Measurements from ENCODE around the gene SIGLEC8. TPM values are rescaled to one million over a fixed set of nuclear protein-coding genes. Genes with fewer than 3 reads are reported as not detected.

SIGLEC8 gene
- total and polyA plus RNA-seq, 9 of the 15 experiments (the other 6 are each of a cell fraction or from before 2014, with no cell fraction given) = 0.04 to 0.65 (median 0.39) TPM

DNA sequence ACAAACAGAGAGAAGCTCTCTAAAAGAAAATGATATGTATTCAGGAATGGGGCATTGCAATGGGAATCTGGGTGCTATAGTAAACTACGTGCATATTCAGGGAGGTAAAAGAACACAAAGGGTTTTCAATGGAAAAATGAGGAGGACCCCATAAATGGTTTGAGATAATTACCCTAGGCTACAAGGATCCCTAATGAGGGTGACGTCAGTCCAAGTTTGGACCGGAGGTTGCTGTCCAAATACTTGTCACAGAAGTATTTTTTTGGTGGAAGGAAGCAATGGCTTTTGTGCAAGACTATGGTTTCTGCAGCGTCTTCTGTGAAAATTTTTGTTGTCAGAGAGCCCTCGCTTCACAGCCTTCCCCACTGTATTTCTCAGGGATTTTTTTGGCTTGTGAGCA, 19.1 kb upstream of the SIGLEC8 start:
- intact Hi-C loops (cut with micrococcal nuclease) = no loop called here
- H3K4me2 ChIP-seq (ENCODE audit: insufficient read depth, low read length) = no peak overlapping the region
- no peaks in the 10 kb centered on the region for H3K9me1 ChIP-seq (ENCODE audit: control insufficient read depth, insufficient read depth, low read length)
- ATAC-seq = no peak
- no peak overlapping the region; the same call in 2 of the 3 replicates for H3K27ac ChIP-seq (ENCODE audit: extremely low read depth, low read depth, low read length)
- peaks cover 13% of the 10 kb centered on the region for H3K79me2 ChIP-seq (ENCODE audit: control insufficient read depth, insufficient read depth, low read length)
- H3K9me3 ChIP-seq (replicated peaks; ENCODE audit: control insufficient read depth, insufficient read depth, low read depth, low read length) = peaks cover 2% of the 10 kb centered on the region; the same call in 1 of the 2 replicates
- no peak overlapping the region for H3K4me3 ChIP-seq
- no peak overlapping the region for H2AFZ ChIP-seq (ENCODE audit: low read depth, low read length)
- no peak for FAIRE-seq
- no TSS peak for BruUV-seq (replicated peaks)
- H3K36me3 ChIP-seq (ENCODE audit: control insufficient read depth, insufficient read depth, low read length) = peaks cover 24% of the 10 kb centered on the region
- in situ Hi-C loops (cut with MboI) = loop anchor here (10.0 kb wide), 2 partner anchors 87 to 177 kb away; no protein-coding TSS in a partner anchor
- H3K9ac ChIP-seq (ENCODE audit: insufficient read depth in 1 of 2, low read depth in 2 of 2, low read length in 2 of 2) = no peak overlapping the region
- DNase-seq (ENCODE audit: extremely low read depth in 1 of 4, low spot score in 3 of 4) = no peak
- H3K27me3 ChIP-seq (ENCODE audit: control insufficient read depth in 2 of 2, insufficient read depth in 2 of 2, low read length in 2 of 2) = no peaks in the 10 kb centered on the region
- ChIA-PET CTCF (ENCODE audit: low intra/inter-chr PET ratio) (no interaction called here), POLR2A (no interaction called here)
- H4K20me1 ChIP-seq (replicated peaks; ENCODE audit: control insufficient read depth, insufficient read depth, low read length) = no peaks in the 10 kb centered on the region
- WGBS (ENCODE audit: insufficient coverage, low coverage, missing lambda C conversion rate) = 52% methylated on average over 5 of the region's 5 CpGs
- H3K4me1 ChIP-seq (replicated peaks in 1 of 2; ENCODE audit: control insufficient read depth in 2 of 2, insufficient read depth in 2 of 2, low read length in 2 of 2) = peaks cover 23 to 25% of the 10 kb centered on the region in 2 experiments
- TF ChIP-seq, protein P1, sequence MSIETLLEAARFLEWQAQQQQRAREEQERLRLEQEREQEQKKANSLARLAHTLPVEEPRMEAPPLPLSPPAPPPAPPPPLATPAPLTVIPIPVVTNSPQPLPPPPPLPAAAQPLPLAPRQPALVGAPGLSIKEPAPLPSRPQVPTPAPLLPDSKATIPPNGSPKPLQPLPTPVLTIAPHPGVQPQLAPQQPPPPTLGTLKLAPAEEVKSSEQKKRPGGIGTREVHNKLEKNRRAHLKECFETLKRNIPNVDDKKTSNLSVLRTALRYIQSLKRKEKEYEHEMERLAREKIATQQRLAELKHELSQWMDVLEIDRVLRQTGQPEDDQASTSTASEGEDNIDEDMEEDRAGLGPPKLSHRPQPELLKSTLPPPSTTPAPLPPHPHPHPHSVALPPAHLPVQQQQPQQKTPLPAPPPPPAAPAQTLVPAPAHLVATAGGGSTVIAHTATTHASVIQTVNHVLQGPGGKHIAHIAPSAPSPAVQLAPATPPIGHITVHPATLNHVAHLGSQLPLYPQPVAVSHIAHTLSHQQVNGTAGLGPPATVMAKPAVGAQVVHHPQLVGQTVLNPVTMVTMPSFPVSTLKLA (conservative IDR thresholded peaks at IDR 0.05) = no peak
- TF ChIP-seq ETV1 (tag; conservative IDR thresholded peaks at IDR 0.05; ENCODE audit: low read depth) (peak; percentile 53; the same call in 1 of the 2 replicates), RFX1 (IDR thresholded peaks at IDR 0.05) (peak; percentile 53; the same call in 1 of the 2 replicates), NCOA4 (IDR thresholded peaks at IDR 0.05; ENCODE audit: partially characterized antibody) (no peak), ZNF695 (CRISPR knock-in tag; IDR thresholded peaks at IDR 0.05) (no peak), CEBPB (tag; IDR thresholded peaks at IDR 0.05) (no peak), EHMT2 (IDR thresholded peaks at IDR 0.05) (peak; percentile 86), ATF1 (CRISPR knock-in tag; IDR thresholded peaks at IDR 0.05) (no peak), ATF1 (tag; IDR thresholded peaks at IDR 0.05) (peak; percentile 75), SMARCB1 (IDR thresholded peaks at IDR 0.05; ENCODE audit: insufficient read length, low read depth) (no peak), SIN3B (IDR thresholded peaks at IDR 0.05; ENCODE audit: low read depth) (no peak), BHLHE40 (IDR thresholded peaks at IDR 0.05; ENCODE audit: low read length) (no peak), CREM (IDR thresholded peaks at IDR 0.05; ENCODE audit: low read depth) (peak; percentile 32; the same call in 1 of the 2 replicates), JUND (IDR thresholded peaks at IDR 0.05; ENCODE audit: borderline replicate concordance, low read depth, low read length) (peak; percentile 73; the same call in 1 of the 2 replicates), JUND (tag; IDR thresholded peaks at IDR 0.05; ENCODE audit: borderline replicate concordance, low read depth, low read length) (peak; percentile 67; the same call in 2 of the 3 replicates)
- TF ChIP-seq, protein P2, sequence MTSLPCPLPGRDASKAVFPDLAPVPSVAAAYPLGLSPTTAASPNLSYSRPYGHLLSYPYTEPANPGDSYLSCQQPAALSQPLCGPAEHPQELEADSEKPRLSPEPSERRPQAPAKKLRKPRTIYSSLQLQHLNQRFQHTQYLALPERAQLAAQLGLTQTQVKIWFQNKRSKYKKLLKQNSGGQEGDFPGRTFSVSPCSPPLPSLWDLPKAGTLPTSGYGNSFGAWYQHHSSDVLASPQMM (CRISPR knock-in tag; IDR thresholded peaks at IDR 0.05) = no peak
- TF ChIP-seq, protein P3, sequence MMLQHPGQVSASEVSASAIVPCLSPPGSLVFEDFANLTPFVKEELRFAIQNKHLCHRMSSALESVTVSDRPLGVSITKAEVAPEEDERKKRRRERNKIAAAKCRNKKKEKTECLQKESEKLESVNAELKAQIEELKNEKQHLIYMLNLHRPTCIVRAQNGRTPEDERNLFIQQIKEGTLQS (IDR thresholded peaks at IDR 0.05) = peak; percentile 69
- TF ChIP-seq, protein P3 (CRISPR knock-in tag; conservative IDR thresholded peaks at IDR 0.05) = no peak
- TF ChIP-seq, protein P4, sequence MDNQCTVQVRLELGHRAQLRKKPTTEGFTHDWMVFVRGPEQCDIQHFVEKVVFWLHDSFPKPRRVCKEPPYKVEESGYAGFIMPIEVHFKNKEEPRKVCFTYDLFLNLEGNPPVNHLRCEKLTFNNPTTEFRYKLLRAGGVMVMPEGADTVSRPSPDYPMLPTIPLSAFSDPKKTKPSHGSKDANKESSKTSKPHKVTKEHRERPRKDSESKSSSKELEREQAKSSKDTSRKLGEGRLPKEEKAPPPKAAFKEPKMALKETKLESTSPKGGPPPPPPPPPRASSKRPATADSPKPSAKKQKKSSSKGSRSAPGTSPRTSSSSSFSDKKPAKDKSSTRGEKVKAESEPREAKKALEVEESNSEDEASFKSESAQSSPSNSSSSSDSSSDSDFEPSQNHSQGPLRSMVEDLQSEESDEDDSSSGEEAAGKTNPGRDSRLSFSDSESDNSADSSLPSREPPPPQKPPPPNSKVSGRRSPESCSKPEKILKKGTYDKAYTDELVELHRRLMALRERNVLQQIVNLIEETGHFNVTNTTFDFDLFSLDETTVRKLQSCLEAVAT (IDR thresholded peaks at IDR 0.05) = no peak
- TF ChIP-seq, protein P5, sequence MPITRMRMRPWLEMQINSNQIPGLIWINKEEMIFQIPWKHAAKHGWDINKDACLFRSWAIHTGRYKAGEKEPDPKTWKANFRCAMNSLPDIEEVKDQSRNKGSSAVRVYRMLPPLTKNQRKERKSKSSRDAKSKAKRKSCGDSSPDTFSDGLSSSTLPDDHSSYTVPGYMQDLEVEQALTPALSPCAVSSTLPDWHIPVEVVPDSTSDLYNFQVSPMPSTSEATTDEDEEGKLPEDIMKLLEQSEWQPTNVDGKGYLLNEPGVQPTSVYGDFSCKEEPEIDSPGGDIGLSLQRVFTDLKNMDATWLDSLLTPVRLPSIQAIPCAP (CRISPR knock-in tag; IDR thresholded peaks at IDR 0.05; ENCODE audit: borderline replicate concordance) = no peak

Data from K562 (cell line).